GM19023 (cell line): ENCODE results near the gene SPATS2L.

Experiments
- ATAC-seq: cut with Tn5 transposase; IDR thresholded peaks from one replicate; pipeline ENCODE4 v1.9.1; 2021; ENCODE audit warnings: mild to moderate bottlenecking, moderate library complexity; ENCODE audit not compliant: unreplicated experiment

The SPATS2L gene

GRCh38 chr2:200348897-200349563 lies 42.5 kb downstream of the SPATS2L start:
- no peak for ATAC-seq

- ATAC-seq = no peak
Measured at GRCh38 chr2:200349868-200350267, 43.4 kb downstream of the SPATS2L start.

GRCh38 chr2:200350850-200351285 lies 44.4 kb downstream of the SPATS2L start:
- ATAC-seq = no peak

- no peak for ATAC-seq
Measured at GRCh38 chr2:200351815-200352214, 45.3 kb downstream of the SPATS2L start.

- no peak for ATAC-seq
Measured at GRCh38 chr2:200352636-200353035, 46.1 kb downstream of the SPATS2L start.

GRCh38 chr2:200353120-200353519 lies 46.6 kb downstream of the SPATS2L start:
- ATAC-seq = no peak

GRCh38 chr2:200353874-200354273 lies 47.4 kb downstream of the SPATS2L start:
- no peak for ATAC-seq

GRCh38 chr2:200354833-200355751 lies 48.6 kb downstream of the SPATS2L start:
- ATAC-seq = no peak

GRCh38 chr2:200356321-200356720 lies 49.8 kb downstream of the SPATS2L start:
- ATAC-seq = no peak

GRCh38 chr2:200356857-200357384 lies 50.4 kb downstream of the SPATS2L start:
- no peak for ATAC-seq

- ATAC-seq = no peak
Measured at GRCh38 chr2:200357845-200358244, 51.4 kb downstream of the SPATS2L start.

- no peak for ATAC-seq
Measured at GRCh38 chr2:200359552-200359951, 53.1 kb downstream of the SPATS2L start.

- ATAC-seq = no peak
Measured at GRCh38 chr2:200360364-200360763, 53.9 kb downstream of the SPATS2L start.

GRCh38 chr2:200362202-200362917 lies 55.9 kb downstream of the SPATS2L start:
- no peak for ATAC-seq

- ATAC-seq = no peak
Measured at GRCh38 chr2:200363279-200363678, 56.8 kb downstream of the SPATS2L start.

- ATAC-seq = no peak
Measured at GRCh38 chr2:200364142-200364541, 57.6 kb downstream of the SPATS2L start.

- no peak for ATAC-seq
Measured at GRCh38 chr2:200364620-200365019, 58.1 kb downstream of the SPATS2L start.

- ATAC-seq = no peak
Measured at GRCh38 chr2:200365209-200365608, 58.7 kb downstream of the SPATS2L start.

- ATAC-seq = no peak
Measured at GRCh38 chr2:200367155-200367554, 60.7 kb downstream of the SPATS2L start.

- no peak for ATAC-seq
Measured at GRCh38 chr2:200369886-200370285, 63.4 kb downstream of the SPATS2L start.

- ATAC-seq = no peak
Measured at GRCh38 chr2:200373231-200373630, 66.7 kb downstream of the SPATS2L start.
